NCI-H2196 treated with DMSO at 0.1 percent for 48 hours (cell line): ENCODE measurements around the gene MARK1.

Experiments
- DNase-seq: peaks from one replicate; lab custom pipeline; 2025; ENCODE audit not compliant: unreplicated experiment; lab: John Stamatoyannopoulos, UW

MARK1 gene

DNA sequence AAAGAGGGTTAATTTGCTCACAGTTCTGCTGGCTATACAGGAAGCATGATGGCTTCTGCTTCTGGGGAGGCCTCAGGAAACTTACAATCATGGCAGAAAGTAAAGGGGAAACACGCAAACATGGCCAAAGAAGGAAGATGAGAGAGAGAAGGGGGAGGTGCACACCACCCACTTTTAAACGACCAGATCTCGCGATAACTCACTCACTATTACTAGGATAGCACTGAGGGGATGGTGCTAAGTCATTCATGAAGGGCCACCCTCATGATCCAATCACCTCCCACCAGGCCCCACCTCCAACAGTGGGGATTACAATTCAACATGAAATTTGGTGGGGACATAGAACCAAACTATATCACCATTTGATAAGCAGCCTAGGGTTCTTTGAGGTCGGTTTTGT, 159.9 kb downstream of the MARK1 start:
- no peak for DNase-seq

- no peak for DNase-seq
Observed at GRCh38 chr1:220689666-220690065, 161.7 kb downstream of the MARK1 start.

DNA sequence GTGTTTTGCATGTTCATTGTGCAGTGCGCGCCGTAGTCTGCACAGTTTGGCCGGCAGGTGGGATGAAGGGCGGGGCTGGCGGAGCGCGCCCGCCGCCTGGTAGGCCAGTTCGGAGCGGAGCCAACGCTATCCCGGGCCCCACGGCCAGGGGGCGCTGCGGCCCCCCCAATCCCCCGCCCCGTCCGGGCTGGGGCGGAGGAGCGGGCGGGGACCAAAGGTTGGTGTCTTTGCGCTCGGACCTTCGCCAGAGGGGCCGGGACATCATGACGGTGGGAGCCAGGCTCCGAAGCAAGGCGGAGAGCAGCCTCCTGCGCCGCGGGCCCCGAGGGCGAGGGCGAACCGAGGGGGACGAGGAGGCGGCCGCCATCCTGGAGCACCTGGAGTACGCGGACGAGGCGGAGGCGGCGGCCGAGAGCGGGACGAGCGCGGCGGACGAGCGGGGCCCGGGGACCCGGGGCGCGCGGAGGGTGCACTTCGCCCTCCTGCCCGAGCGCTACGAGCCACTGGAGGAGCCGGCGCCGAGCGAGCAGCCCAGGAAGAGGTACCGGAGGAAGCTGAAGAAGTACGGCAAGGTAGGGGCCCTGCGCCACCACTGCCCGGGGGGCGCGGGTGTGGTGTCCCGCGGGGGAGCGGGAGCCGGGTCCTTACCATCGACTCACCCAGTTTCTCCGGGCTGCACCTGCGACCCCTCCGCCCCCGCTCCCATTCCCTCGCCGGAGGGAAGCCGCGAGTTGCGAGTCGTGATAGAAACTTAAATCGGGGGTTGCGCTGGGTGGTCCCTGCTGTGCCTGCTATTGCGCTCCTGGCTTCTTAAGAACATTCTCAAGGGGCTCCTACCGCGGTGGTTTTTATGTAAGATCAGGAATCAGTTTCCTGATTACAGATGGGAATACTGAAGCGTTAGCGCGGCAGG, 162.5 kb downstream of the MARK1 start, which contains the start of gene C1orf115:
TSS of gene C1orf115 (plus strand) at position 224 of the 913 bp plus-strand sequence. CDS start at position 264, 40 bp downstream.
- DNase-seq: peak; percentile 66

GRCh38 chr1:220691053-220691684, 163.2 kb downstream of the MARK1 start:
- DNase-seq: no peak

- no peak for DNase-seq
Observed at GRCh38 chr1:220692436-220693228, 164.7 kb downstream of the MARK1 start.

GRCh38 chr1:220694866-220695382, 167.0 kb downstream of the MARK1 start:
- DNase-seq: no peak

GRCh38 chr1:220695426-220695825, 167.5 kb downstream of the MARK1 start:
- DNase-seq: no peak

DNA sequence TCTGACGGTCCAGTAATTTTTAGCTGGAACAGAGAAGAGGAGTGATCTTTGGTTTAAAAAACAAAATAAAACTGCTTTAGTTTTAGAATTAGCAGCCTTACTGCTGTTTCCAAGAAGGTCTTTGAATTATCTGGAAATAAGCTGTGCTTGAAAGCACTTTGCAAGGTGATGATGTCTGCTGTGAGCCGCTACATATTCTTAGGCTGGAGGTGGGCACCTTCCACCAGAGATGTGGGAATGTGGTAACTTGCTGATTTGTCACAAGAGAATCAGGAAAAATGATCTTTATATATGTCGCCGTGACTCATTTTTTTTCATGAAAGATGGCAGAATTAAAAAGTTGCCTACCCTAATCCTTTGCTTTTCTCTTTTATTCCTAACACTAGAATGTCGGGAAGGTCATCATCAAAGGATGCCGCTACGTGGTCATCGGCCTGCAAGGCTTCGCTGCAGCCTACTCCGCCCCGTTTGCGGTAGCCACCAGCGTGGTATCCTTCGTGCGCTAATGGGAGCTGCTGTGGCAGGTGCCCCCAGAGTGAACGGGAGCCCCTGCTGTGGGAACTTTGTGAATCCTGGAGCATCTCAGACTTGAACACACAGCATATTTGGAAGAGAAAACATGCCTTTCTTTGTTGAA, 168.4 kb downstream of the MARK1 start:
- no peak for DNase-seq

DNA sequence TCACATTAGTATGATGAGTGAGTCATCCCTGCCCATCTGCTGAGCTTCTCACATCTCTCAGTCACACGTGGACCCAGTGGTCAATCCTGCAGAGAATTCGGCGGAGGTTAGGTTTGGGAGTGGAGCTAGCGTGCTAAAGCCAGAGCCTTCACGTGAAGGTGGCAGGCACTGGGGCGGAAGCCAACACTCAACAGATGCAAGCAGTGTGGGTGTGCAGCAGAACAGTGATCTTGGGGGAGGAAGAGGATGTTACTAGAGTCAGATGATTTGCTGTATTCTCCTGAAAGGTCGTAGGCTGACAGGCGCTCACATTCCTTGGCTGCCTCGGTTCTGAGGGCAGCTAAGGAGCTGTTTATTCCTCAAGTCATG, 168.9 kb downstream of the MARK1 start:
- DNase-seq: no peak

GRCh38 chr1:220697326-220697725, 169.4 kb downstream of the MARK1 start:
- DNase-seq: no peak

- DNase-seq: no peak
Observed at GRCh38 chr1:220698607-220699016, 170.7 kb downstream of the MARK1 start.

GRCh38 chr1:220699044-220699443, 171.1 kb downstream of the MARK1 start:
- no peak for DNase-seq

GRCh38 chr1:220700556-220701179, 172.7 kb downstream of the MARK1 start:
- no peak for DNase-seq

DNA sequence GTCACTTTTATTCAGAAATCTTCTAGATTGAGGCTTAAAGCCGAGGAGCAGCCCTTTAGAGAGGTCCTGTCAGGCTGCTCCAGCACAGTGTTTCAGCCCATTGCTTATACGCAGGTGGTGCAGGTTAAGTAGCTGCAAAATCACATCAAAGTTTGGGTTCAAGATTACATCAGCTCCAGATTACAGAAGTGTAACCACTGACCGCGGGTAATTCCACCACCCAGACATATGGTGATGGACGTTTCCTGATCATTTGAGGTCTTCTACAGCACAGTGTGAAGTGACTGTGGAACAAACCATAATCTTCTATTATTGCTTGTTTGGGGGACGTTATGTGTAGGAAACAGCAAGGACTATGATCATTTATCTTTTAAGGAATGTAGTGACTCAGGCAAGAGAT, 174.0 kb downstream of the MARK1 start:
- no peak for DNase-seq

- DNase-seq: no peak
Observed at GRCh38 chr1:220702733-220703270, 174.9 kb downstream of the MARK1 start.

GRCh38 chr1:220703305-220703704, 175.4 kb downstream of the MARK1 start:
- no peak for DNase-seq

DNA sequence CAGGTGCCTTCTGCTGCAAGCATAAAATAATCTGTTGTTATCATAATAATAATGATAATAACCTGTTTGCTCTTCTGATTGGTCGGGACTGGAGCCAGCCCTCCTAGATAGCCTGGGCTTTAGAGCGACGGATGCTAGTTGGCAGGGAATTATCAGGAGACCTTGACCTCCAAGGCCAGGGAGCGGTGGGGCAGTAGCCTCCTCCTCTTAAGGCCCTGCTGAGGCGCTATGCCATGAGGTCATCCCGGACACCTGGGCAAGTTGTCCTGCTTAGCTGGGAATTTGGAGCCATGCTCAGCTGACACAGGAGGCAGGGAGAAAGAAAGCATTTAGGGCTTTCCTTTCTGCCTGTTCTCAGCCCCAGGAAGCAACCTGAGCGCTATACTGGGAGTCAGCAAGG, 177.8 kb downstream of the MARK1 start:
- DNase-seq: no peak

DNA sequence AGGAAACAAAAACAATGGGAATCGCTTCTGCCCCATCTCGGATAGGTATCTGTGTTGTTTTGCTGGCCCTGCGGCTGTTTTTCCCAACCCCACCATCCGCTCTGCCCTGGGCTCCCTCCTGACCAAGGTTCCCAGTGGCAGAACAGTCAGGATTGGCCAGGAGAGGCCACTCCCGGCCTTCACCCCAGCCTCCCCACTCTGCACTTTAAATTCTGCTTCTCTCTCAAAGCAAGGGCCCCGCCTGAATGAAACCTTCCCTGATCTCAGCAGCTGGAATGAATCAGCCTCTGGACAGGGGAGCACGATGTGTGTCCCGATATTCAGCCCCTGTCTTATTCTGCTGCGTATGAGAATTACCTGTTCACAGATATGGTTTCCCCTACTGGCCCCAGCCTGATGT, 178.5 kb downstream of the MARK1 start:
- DNase-seq: no peak

- no peak for DNase-seq
Observed at GRCh38 chr1:220707160-220707559, 179.2 kb downstream of the MARK1 start.

- no peak for DNase-seq
Observed at GRCh38 chr1:220708244-220708643, 180.3 kb downstream of the MARK1 start.
